Kidney (tissue), 14 donors: ENCODE results near the gene ANXA11. TPM values are rescaled to one million over a fixed set of nuclear protein-coding genes. Genes with fewer than 3 reads are reported as not detected.
"Not testable (repeated sequence)": the region's sequence is repeated elsewhere in the genome, so short reads cannot be mapped to it uniquely, and the experiment has no call there.

Experiments used
- DNase-seq, 5 donors: peaks; one replicate each; pipeline ENCODE4 v3.0.0-alpha.2; 2013 to 2020
- FAIRE-seq: peaks from 2 replicates; lab custom pipeline; 2012; peaks lifted over from hg19 to GRCh38; lab: Jason Lieb, UNC
- H3K27ac ChIP-seq, 2 donors: one replicate each; pipeline ENCODE4 v1.7.0; 2013; ENCODE audit warnings: low read depth in 2 of 2, low read length in 2 of 2, inconsistent platforms in 1 of 2
- H3K27me3 ChIP-seq: one replicate; pipeline ENCODE4 v1.7.1; 2013; ENCODE audit warnings: low read length, inconsistent platforms; ENCODE audit not compliant: control insufficient read depth, insufficient read depth
- H3K36me3 ChIP-seq, 3 donors: one replicate each; pipeline versions ENCODE4 v1.7.0 to v1.7.1; 2013; ENCODE audit warnings: low read length in 3 of 3, control low read depth in 1 of 3, inconsistent platforms in 1 of 3; ENCODE audit not compliant: insufficient read depth in 3 of 3, control insufficient read depth in 2 of 3
- H3K4me1 ChIP-seq, 3 donors: one replicate each; pipeline versions ENCODE4 v1.7.0 to v1.7.1; 2013; ENCODE audit warnings: low read length in 3 of 3, inconsistent platforms in 1 of 3, low read depth in 1 of 3; ENCODE audit not compliant: control insufficient read depth in 2 of 3, insufficient read depth in 2 of 3
- H3K4me3 ChIP-seq, 3 donors: one replicate each; pipeline versions ENCODE4 v1.7.0 to v1.8.1; 2013; ENCODE audit warnings: low read length in 3 of 3, control low read depth in 1 of 3, inconsistent platforms in 1 of 3
- H3K9ac ChIP-seq, 3 donors: one replicate each; pipeline versions ENCODE4 v1.7.0 to v1.7.1; 2013; ENCODE audit warnings: low read length in 3 of 3, control low read depth in 1 of 3, inconsistent platforms in 1 of 3
- H3K9me3 ChIP-seq, 3 donors: one replicate each; pipeline versions ENCODE4 v1.7.0 to v1.7.1; 2013; ENCODE audit warnings: low read length in 3 of 3, control low read depth in 1 of 3, inconsistent platforms in 1 of 3; ENCODE audit not compliant: control insufficient read depth in 2 of 3, insufficient read depth in 1 of 3
- CTCF ChIP-seq: IDR thresholded peaks from 3 replicates; pipeline ENCODE4 v1.5.1; 2012; ENCODE audit warnings: mild to moderate bottlenecking, moderate library complexity, borderline replicate concordance; ENCODE audit not compliant: insufficient read depth; ENCODE audit errors: extremely low read depth
- intact Hi-C: fragments of 100-400 bp; cut with DNase I; formaldehyde crosslinking; loops from one replicate; pipeline ENCODE4 v1.11.1; 2022
- polyA plus RNA-seq: library from polyadenylated mRNA; stranded (reverse); fragments of 350-450 nt; fragmentation: Illumina TruSeq; extraction: RNeasy Lipid Tissue Mini Kit (QIAGEN cat#74804); gene quantifications from one replicate; pipeline ENCODE4 v1.2.3, GENCODE V29; 2014; ENCODE audit warnings: low read depth, low replicate concordance; ENCODE audit not compliant: insufficient read depth
- total RNA-seq: library from RNA; stranded (reverse); fragmentation: NEBNext Ultra II Directional; extraction: Animal tissue kit (Norgen Biotek cat#: 25700); gene quantifications from one replicate; pipeline ENCODE4 v1.2.1, GENCODE V29; 2021
- donor health status: control.
- donor health status: control.
- donor health status: control.
- donor health status: control.
- donor health status: control.
- donor health status: DM: yes; HTN: yes; CAD: no.
- donor health status: Normal renal cell carcinoma (clear cell type).

Gene ANXA11
- total and polyA plus RNA-seq, 2 donors from 2014 or later = 435 to 543 TPM

GRCh38 chr10:80148166-80148805 is 57.1 kb downstream of the ANXA11 start:
- FAIRE-seq = no peak
- intact Hi-C loops = no loop called here
- peak in 1 of 5 donors; percentile 58 for DNase-seq
- TF ChIP-seq CTCF = no peak
- H3K9me3 ChIP-seq = peaks cover 0 to 11% (median 0%) of the 10 kb centered on the region in 3 donors
- H3K4me1 ChIP-seq = peaks cover 0 to 10% (median 6%) of the 10 kb centered on the region in 3 donors
- H3K36me3 ChIP-seq = peaks cover 0 to 27% (median 8%) of the 10 kb centered on the region in 3 donors
- H3K4me3 ChIP-seq = no peak overlapping the region
- H3K27ac ChIP-seq = no peak overlapping the region
- H3K9ac ChIP-seq = no peak overlapping the region
- H3K27me3 ChIP-seq = no peaks in the 10 kb centered on the region

GRCh38 chr10:80146918-80147317 is 58.4 kb downstream of the ANXA11 start:
- Histone ChIP-seq H3K9ac (no peak overlapping the region), H3K36me3 (peaks cover 0 to 16% (median 2%) of the 10 kb centered on the region in 3 donors), H3K4me1 (peaks cover 0 to 8% (median 4%) of the 10 kb centered on the region in 3 donors), H3K9me3 (peaks cover 0 to 11% (median 0%) of the 10 kb centered on the region in 3 donors), H3K27ac (no peak overlapping the region), H3K27me3 (no peaks in the 10 kb centered on the region), H3K4me3 (no peak overlapping the region)
- no peak for DNase-seq
- intact Hi-C loops = no loop called here
- no peak for FAIRE-seq
- no peak for TF ChIP-seq CTCF

GRCh38 chr10:80145406-80146308 is 59.7 kb downstream of the ANXA11 start:
- DNase-seq = peak in 1 of 5 donors; percentile 40
- peaks cover 0 to 11% (median 0%) of the 10 kb centered on the region in 3 donors for H3K9me3 ChIP-seq
- H3K27ac ChIP-seq, H3K27me3 ChIP-seq, FAIRE-seq, H3K9ac ChIP-seq, H3K4me3 ChIP-seq, H3K4me1 ChIP-seq, intact Hi-C loops: not testable (repeated sequence)
- peaks cover 0 to 10% (median 2%) of the 10 kb centered on the region in 3 donors for H3K36me3 ChIP-seq

- peaks cover 0 to 4% (median 4%) of the 10 kb centered on the region in 3 donors for H3K4me1 ChIP-seq
- H3K27ac ChIP-seq = no peak overlapping the region
- no peak overlapping the region for H3K4me3 ChIP-seq
- no peak for TF ChIP-seq CTCF
- FAIRE-seq (no peak), DNase-seq (peak in 1 of 5 donors; percentile 74)
- H3K9me3 ChIP-seq = peaks cover 0 to 11% (median 0%) of the 10 kb centered on the region in 3 donors
- no peaks in the 10 kb centered on the region for H3K27me3 ChIP-seq
- intact Hi-C loops = no loop called here
- H3K36me3 ChIP-seq = peaks cover 0 to 10% (median 2%) of the 10 kb centered on the region in 3 donors
- H3K9ac ChIP-seq = peak overlapping the region in 1 of 3 donors; percentile 51
Measured at GRCh38 chr10:80144696-80145131, 60.6 kb downstream of the ANXA11 start.
